SU-DHL-6 (cell line): ENCODE data around the gene NCAPH2.

Source experiments
- EZH2phosphoT487 ChIP-seq: fragments of 200-600 bp; sonication (generic), shearing (Covaris generic); conservative IDR thresholded peaks from 2 replicates; pipeline ENCODE4 v1.6.1; 2018; ENCODE audit warnings: mild to moderate bottlenecking, antibody characterized with exemption, low read length, moderate library complexity, mixed read lengths
- TF ChIP-seq, protein P1 (sequence below): fragments of 200-600 bp; sonication (generic); IDR thresholded peaks from one replicate; pipeline ENCODE4 v1.5.1; 2017; ENCODE audit warnings: antibody characterized with exemption, mild to moderate bottlenecking, low read length, moderate library complexity; ENCODE audit not compliant: insufficient read depth, poor library complexity, severe bottlenecking

DNA sequence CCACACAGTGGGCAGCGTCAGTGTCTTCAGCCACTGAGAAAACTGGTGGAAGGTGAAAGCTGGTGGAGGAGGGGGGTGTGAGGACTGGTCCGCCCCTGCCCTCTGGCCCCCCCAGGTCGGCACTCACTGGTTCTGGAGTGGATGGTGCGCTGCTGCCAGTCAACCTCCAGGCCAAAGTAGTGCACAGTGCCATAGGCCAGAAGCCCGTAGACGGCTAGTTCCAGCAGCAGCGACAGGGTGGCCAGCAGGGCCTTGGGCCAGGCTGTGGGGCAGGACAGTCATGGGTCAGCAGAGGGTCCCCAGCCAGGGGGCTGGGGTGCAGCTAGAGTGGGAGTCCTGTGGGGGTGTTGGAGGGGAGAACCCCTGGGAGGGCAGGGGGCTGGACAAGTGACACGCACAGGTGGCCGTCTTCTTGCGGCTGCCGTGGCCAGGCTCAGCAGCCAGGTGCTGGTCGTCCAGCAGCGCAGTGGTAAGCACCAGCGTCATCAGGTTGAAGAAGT, 2.7 kb upstream of the NCAPH2 start:
- TF ChIP-seq, protein P1, sequence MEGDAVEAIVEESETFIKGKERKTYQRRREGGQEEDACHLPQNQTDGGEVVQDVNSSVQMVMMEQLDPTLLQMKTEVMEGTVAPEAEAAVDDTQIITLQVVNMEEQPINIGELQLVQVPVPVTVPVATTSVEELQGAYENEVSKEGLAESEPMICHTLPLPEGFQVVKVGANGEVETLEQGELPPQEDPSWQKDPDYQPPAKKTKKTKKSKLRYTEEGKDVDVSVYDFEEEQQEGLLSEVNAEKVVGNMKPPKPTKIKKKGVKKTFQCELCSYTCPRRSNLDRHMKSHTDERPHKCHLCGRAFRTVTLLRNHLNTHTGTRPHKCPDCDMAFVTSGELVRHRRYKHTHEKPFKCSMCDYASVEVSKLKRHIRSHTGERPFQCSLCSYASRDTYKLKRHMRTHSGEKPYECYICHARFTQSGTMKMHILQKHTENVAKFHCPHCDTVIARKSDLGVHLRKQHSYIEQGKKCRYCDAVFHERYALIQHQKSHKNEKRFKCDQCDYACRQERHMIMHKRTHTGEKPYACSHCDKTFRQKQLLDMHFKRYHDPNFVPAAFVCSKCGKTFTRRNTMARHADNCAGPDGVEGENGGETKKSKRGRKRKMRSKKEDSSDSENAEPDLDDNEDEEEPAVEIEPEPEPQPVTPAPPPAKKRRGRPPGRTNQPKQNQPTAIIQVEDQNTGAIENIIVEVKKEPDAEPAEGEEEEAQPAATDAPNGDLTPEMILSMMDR: no peak
- TF ChIP-seq EZH2phosphoT487: no peak
